Measurements from ENCODE around the gene ZNF512B. TPM values are rescaled to one million over a fixed set of nuclear protein-coding genes. Genes with fewer than 3 reads are reported as not detected.

ZNF512B gene
- total and polyA plus RNA-seq, 2 donors (not counting 3 experiments of a cell fraction or from before 2014, with no cell fraction given): 8.7 to 30.0 TPM

- BruUV-seq (replicated peaks): no TSS peak
- peak; percentile 80 for FAIRE-seq
- peaks cover 40% of the 10 kb centered on the region for H3K79me2 ChIP-seq (ENCODE audit: control insufficient read depth, insufficient read depth, low read length)
Measured at GRCh38 chr20:63955827-63956663, 13.7 kb downstream of the ZNF512B start, which contains the start of gene UCKL1. Gene UCKL1, minus strand, starts transcription at chr20:63956416. Its CDS starts 44 bp downstream, at chr20:63956372.

GRCh38 chr20:63955281-63955826, 14.4 kb downstream of the ZNF512B start:
- CTCF ChIA-PET: interaction anchor here (1.0 to 1.5 kb wide), 4 partner anchors 13 to 418 kb away, joined by 3 to 9 read pairs (median 3); partner anchors contain the start of gene PTK6
- H3K4me2 ChIP-seq (ENCODE audit: insufficient read depth, low read length): peak overlapping the region; percentile 26
- H3K27ac ChIP-seq (ENCODE audit: insufficient read depth, low read depth, low read length): peak overlapping the region; percentile 10
- DNase-seq (ENCODE audit: low read depth, low spot score) (peak; percentile 37), FAIRE-seq (peak; percentile 56)
- H3K4me1 ChIP-seq (ENCODE audit: control insufficient read depth, extremely low read depth, insufficient read depth, low read length): peaks cover 10% of the 10 kb centered on the region
- H2AFZ ChIP-seq (ENCODE audit: low read depth, low read length): peak overlapping the region; percentile 83
- H3K79me2 ChIP-seq (ENCODE audit: control insufficient read depth, insufficient read depth, low read length): peaks cover 47% of the 10 kb centered on the region
- intact Hi-C loops (cut with micrococcal nuclease): loop anchor here (1.0 to 5.0 kb wide), 2 partner anchors 46 to 248 kb away; partner anchors contain the start of genes ARFRP1 and ZGPAT
- H3K36me3 ChIP-seq (ENCODE audit: control insufficient read depth in 2 of 2, extremely low read depth in 1 of 2, insufficient read depth in 2 of 2, low read length in 2 of 2): peaks cover 0 to 9% of the 10 kb centered on the region in 2 experiments
- H3K9me3 ChIP-seq (replicated peaks; ENCODE audit: control insufficient read depth, insufficient read depth, low read length): no peaks in the 10 kb centered on the region
- no peaks in the 10 kb centered on the region for H4K20me1 ChIP-seq (replicated peaks; ENCODE audit: control insufficient read depth, extremely low read depth, insufficient read depth, low read length)
- BruUV-seq (replicated peaks): no TSS peak
- dilution Hi-C loops (cut with MboI; ENCODE audit: extremely low pct_ligation_motif_present, low sequenced_read_pairs): no loop called here
- no peaks in the 10 kb centered on the region for H3K9me1 ChIP-seq (replicated peaks; ENCODE audit: control insufficient read depth, extremely low read depth, insufficient read depth, low read length)
- POLR2A ChIA-PET: no interaction called here
- peak; percentile 27 to 50 for TF ChIP-seq CTCF (IDR thresholded peaks at IDR 0.05; ENCODE audit: extremely low read depth in 1 of 2, insufficient read depth in 1 of 2, low read depth in 1 of 2, low read length in 2 of 2)
- no peak for TF ChIP-seq POLR2A (IDR thresholded peaks at IDR 0.05; ENCODE audit: low read depth, low read length)
- no peaks in the 10 kb centered on the region for H3K27me3 ChIP-seq (ENCODE audit: control insufficient read depth in 2 of 2, insufficient read depth in 2 of 2, low read length in 2 of 2)
- H3K4me3 ChIP-seq (replicated peaks in 1 of 3; ENCODE audit: insufficient read depth in 1 of 3, low read depth in 1 of 3, low read length in 3 of 3): peak overlapping the region; percentile 29 to 78 (median 76)
- H3K9ac ChIP-seq (replicated peaks; ENCODE audit: extremely low read depth, insufficient read depth, low read length): peak overlapping the region; percentile 82

More at GRCh38 chr20:63955827-63956663, 13.7 kb downstream of the ZNF512B start, which contains the start of gene UCKL1:
- Histone ChIP-seq H3K27me3 (ENCODE audit: control insufficient read depth in 2 of 2, insufficient read depth in 2 of 2, low read length in 2 of 2) (no peaks in the 10 kb centered on the region), H3K36me3 (ENCODE audit: control insufficient read depth in 2 of 2, extremely low read depth in 1 of 2, insufficient read depth in 2 of 2, low read length in 2 of 2) (peaks cover 0 to 10% of the 10 kb centered on the region in 2 experiments), H3K4me3 (replicated peaks in 1 of 3; ENCODE audit: insufficient read depth in 1 of 3, low read depth in 1 of 3, low read length in 3 of 3) (peak within 1 kb of the TSS; percentile 38 to 78 (median 76)), H4K20me1 (replicated peaks; ENCODE audit: control insufficient read depth, extremely low read depth, insufficient read depth, low read length) (no peaks in the 10 kb centered on the region), H3K9ac (replicated peaks; ENCODE audit: extremely low read depth, insufficient read depth, low read length) (peak within 1 kb of the TSS; percentile 82), H3K4me2 (ENCODE audit: insufficient read depth, low read length) (peak within 1 kb of the TSS; percentile 26), H3K9me3 (replicated peaks; ENCODE audit: control insufficient read depth, insufficient read depth, low read length) (no peaks in the 10 kb centered on the region), H3K9me1 (replicated peaks; ENCODE audit: control insufficient read depth, extremely low read depth, insufficient read depth, low read length) (no peaks in the 10 kb centered on the region), H2AFZ (ENCODE audit: low read depth, low read length) (peak within 1 kb of the TSS; percentile 83), H3K27ac (ENCODE audit: insufficient read depth, low read depth, low read length) (peak within 1 kb of the TSS; percentile 42), H3K4me1 (ENCODE audit: control insufficient read depth, extremely low read depth, insufficient read depth, low read length) (peaks cover 10% of the 10 kb centered on the region)
- peak; percentile 93 for DNase-seq (ENCODE audit: low read depth, low spot score)
- ChIA-PET CTCF (interaction anchor here (0.7 to 1.7 kb wide), 13 partner anchors 12 to 418 kb away, joined by 3 to 9 read pairs (median 5); partner anchors contain the start of genes PRPF6, PTK6 and TPD52L2), POLR2A (interaction anchor here (0.6 kb wide), 1 partner anchor 382 kb away, joined by 5 read pairs; the partner anchor contains the start of gene HELZ2)
- intact Hi-C loops (cut with micrococcal nuclease) (loop anchor here (1.0 to 5.0 kb wide), 4 partner anchors 16 to 249 kb away; partner anchors contain the start of genes ARFRP1 and ZGPAT), dilution Hi-C loops (cut with MboI; ENCODE audit: extremely low pct_ligation_motif_present, low sequenced_read_pairs) (no loop called here)
- TF ChIP-seq MAX (IDR thresholded peaks at IDR 0.05; ENCODE audit: insufficient read depth, insufficient read length) (peak; percentile 89), EZH2 (IDR thresholded peaks at IDR 0.05; ENCODE audit: borderline replicate concordance, low read depth, low read length, severe bottlenecking) (no peak), POLR2AphosphoS5 (IDR thresholded peaks at IDR 0.05; ENCODE audit: insufficient read depth, low read depth, low read length) (peak; percentile 93), POLR2A (IDR thresholded peaks at IDR 0.05; ENCODE audit: low read depth, low read length) (peak; percentile 89), MYC (IDR thresholded peaks at IDR 0.05; ENCODE audit: low read depth, low read length) (peak; percentile 42)

Measured in endothelial cell of umbilical vein (primary cell).